ENCODE data around the gene SMIM45.

Gene SMIM45

DNA sequence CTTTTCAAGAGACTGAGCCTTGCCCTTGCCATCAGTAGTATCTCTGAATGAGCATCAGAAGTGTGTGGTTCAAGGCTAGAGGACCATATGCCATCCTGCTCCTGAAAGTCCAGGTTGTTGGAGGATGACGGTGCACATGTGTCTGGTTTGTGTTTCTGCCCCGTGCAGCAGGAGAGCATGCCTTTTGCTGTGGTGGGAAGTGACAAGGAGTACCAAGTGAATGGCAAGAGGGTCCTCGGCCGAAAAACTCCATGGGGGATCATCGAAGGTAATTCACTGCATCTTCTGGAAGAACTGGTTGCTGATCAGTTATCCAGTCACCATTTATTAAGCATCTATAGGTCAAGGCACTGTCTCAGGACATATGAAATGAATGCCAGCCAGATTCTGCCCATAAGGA lies 40.5 kb downstream of the SMIM45 start:
- Histone ChIP-seq H3K79me2 (ENCODE audit: low read length) (no peaks in the 10 kb centered on the region), H3K4me3 (ENCODE audit: low read length) (no peak overlapping the region), H3K27me3 (replicated peaks; ENCODE audit: insufficient read depth, low read length) (no peaks in the 10 kb centered on the region), H3K9me2 (replicated peaks; ENCODE audit: insufficient read depth, low read length) (no peaks in the 10 kb centered on the region), H3K36me3 (replicated peaks; ENCODE audit: insufficient read depth, low read length) (no peaks in the 10 kb centered on the region), H3K9ac (ENCODE audit: low read length) (no peak overlapping the region), H3K9me3 (replicated peaks; ENCODE audit: insufficient read depth, low read length) (no peaks in the 10 kb centered on the region), H3F3A (ENCODE audit: insufficient read depth, low read length) (no peaks in the 10 kb centered on the region), H3K4me1 (ENCODE audit: low read length) (no peaks in the 10 kb centered on the region), H2AFZ (ENCODE audit: low read length) (no peak overlapping the region), H3K4me2 (ENCODE audit: low read depth, low read length) (no peak overlapping the region), H3K27ac (ENCODE audit: low read length) (no peak overlapping the region), H4K20me1 (ENCODE audit: insufficient read depth, low read length) (no peaks in the 10 kb centered on the region)
- DNase-seq, result no peak
- TF ChIP-seq EZH2 (optimal IDR thresholded peaks at IDR 0.05; ENCODE audit: low read depth, low read length), result no peak
- TF ChIP-seq CTCF (IDR thresholded peaks at IDR 0.05; ENCODE audit: low read length), result no peak
- TF ChIP-seq EZH2phosphoT487 (IDR thresholded peaks at IDR 0.05; ENCODE audit: low read length), result no peak

DNA sequence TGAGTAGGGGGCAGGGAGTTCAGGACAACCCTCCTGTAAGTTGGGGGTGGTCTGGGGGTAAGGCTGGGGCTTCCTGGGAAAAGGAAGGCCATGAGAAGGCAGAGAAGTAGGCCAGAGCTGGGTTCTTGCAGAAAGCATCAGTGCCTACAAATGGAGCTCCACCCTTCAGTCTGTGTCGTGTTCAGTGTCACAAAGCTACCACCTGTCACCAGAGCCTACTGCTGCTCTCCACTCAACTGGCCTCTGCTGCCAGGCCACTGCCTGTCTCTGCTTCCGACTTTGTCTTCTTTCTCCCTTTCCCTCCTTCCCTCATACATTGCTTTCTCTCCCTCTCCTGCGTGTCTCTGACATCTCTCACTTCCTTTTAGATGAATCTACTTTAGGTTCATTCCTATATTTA lies 43.3 kb downstream of the SMIM45 start:
- Histone ChIP-seq H4K20me1 (ENCODE audit: insufficient read depth, low read length) (no peaks in the 10 kb centered on the region), H3K36me3 (replicated peaks; ENCODE audit: insufficient read depth, low read length) (no peaks in the 10 kb centered on the region), H3K9me3 (replicated peaks; ENCODE audit: insufficient read depth, low read length) (no peaks in the 10 kb centered on the region), H3K4me1 (ENCODE audit: low read length) (peaks cover 15% of the 10 kb centered on the region), H3F3A (ENCODE audit: insufficient read depth, low read length) (no peaks in the 10 kb centered on the region), H3K27me3 (replicated peaks; ENCODE audit: insufficient read depth, low read length) (no peaks in the 10 kb centered on the region), H3K4me3 (ENCODE audit: low read length) (no peak overlapping the region), H3K27ac (ENCODE audit: low read length) (no peak overlapping the region), H3K79me2 (ENCODE audit: low read length) (peaks cover 10% of the 10 kb centered on the region), H3K4me2 (ENCODE audit: low read depth, low read length) (no peak overlapping the region), H3K9ac (ENCODE audit: low read length) (no peak overlapping the region), H3K9me2 (replicated peaks; ENCODE audit: insufficient read depth, low read length) (no peaks in the 10 kb centered on the region), H2AFZ (ENCODE audit: low read length) (no peak overlapping the region)
- no peak for DNase-seq
- TF ChIP-seq EZH2phosphoT487 (IDR thresholded peaks at IDR 0.05; ENCODE audit: low read length) (no peak), CTCF (IDR thresholded peaks at IDR 0.05; ENCODE audit: low read length) (no peak), EZH2 (optimal IDR thresholded peaks at IDR 0.05; ENCODE audit: low read depth, low read length) (no peak)

DNA sequence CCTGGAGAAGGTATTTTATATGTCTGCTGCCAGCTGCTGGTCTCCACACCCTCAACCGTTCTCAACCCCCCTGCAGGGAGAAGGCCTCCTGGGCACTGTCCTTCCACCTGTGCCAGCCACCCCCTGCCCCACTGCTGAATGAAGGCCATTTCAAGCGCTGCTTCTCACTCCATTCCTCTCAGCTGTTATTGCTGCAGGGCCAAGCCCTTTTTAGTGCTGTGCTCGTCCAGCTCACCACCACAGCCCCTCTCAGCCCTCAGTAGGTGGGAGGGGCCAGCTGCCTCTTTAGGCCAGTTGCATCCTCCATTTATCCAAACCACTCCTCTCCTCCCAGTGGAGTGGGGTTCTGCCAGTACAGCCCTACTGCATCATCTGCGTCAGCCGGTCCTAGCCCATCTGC lies 44.9 kb downstream of the SMIM45 start:
- H3K9ac ChIP-seq (ENCODE audit: low read length), result no peak overlapping the region
- H3K9me3 ChIP-seq (replicated peaks; ENCODE audit: insufficient read depth, low read length), result no peaks in the 10 kb centered on the region
- no peak overlapping the region for H3K27ac ChIP-seq (ENCODE audit: low read length)
- no peaks in the 10 kb centered on the region for H3K9me2 ChIP-seq (replicated peaks; ENCODE audit: insufficient read depth, low read length)
- no peaks in the 10 kb centered on the region for H3K27me3 ChIP-seq (replicated peaks; ENCODE audit: insufficient read depth, low read length)
- peaks cover 10% of the 10 kb centered on the region for H3K79me2 ChIP-seq (ENCODE audit: low read length)
- no peaks in the 10 kb centered on the region for H4K20me1 ChIP-seq (ENCODE audit: insufficient read depth, low read length)
- H3K36me3 ChIP-seq (replicated peaks; ENCODE audit: insufficient read depth, low read length), result no peaks in the 10 kb centered on the region
- H3K4me3 ChIP-seq (ENCODE audit: low read length), result no peak overlapping the region
- H3K4me1 ChIP-seq (ENCODE audit: low read length), result peaks cover 15% of the 10 kb centered on the region
- no peak overlapping the region for H3K4me2 ChIP-seq (ENCODE audit: low read depth, low read length)
- no peaks in the 10 kb centered on the region for H3F3A ChIP-seq (ENCODE audit: insufficient read depth, low read length)
- TF ChIP-seq EZH2phosphoT487 (IDR thresholded peaks at IDR 0.05; ENCODE audit: low read length) (no peak), EZH2 (optimal IDR thresholded peaks at IDR 0.05; ENCODE audit: low read depth, low read length) (no peak), CTCF (IDR thresholded peaks at IDR 0.05; ENCODE audit: low read length) (no peak)
- no peak for DNase-seq
- H2AFZ ChIP-seq (ENCODE audit: low read length), result no peak overlapping the region
